Transverse colon (tissue), 4 donors: ENCODE data around the gene RABGAP1L.

Source experiments
- CTCF ChIP-seq, 5 experiments: fragments of 200-600 bp in 3 of 5; fragments of 450-650 bp in 2 of 5; sonication (generic) in 3 of 5; IDR thresholded peaks; 1 replicate in 2 of 5; 2 replicates in 3 of 5; pipeline ENCODE4 v1.5.1; 2016 to 2017; ENCODE audit warnings: antibody characterized with exemption in 5 of 5, inconsistent platforms in 3 of 5, mild to moderate bottlenecking in 2 of 5, moderate library complexity in 1 of 5
- POLR2A ChIP-seq: fragments of 450-650 bp; IDR thresholded peaks from one replicate; pipeline ENCODE4 v1.6.1; 2016; ENCODE audit warnings: antibody characterized with exemption, mild to moderate bottlenecking, moderate library complexity
- POLR2AphosphoS5 ChIP-seq, 3 donors: sonication (generic); formaldehyde crosslinking; IDR thresholded peaks; one replicate each; pipeline ENCODE4 v1.6.1; 2016; ENCODE audit warnings: antibody characterized with exemption in 3 of 3

DNA sequence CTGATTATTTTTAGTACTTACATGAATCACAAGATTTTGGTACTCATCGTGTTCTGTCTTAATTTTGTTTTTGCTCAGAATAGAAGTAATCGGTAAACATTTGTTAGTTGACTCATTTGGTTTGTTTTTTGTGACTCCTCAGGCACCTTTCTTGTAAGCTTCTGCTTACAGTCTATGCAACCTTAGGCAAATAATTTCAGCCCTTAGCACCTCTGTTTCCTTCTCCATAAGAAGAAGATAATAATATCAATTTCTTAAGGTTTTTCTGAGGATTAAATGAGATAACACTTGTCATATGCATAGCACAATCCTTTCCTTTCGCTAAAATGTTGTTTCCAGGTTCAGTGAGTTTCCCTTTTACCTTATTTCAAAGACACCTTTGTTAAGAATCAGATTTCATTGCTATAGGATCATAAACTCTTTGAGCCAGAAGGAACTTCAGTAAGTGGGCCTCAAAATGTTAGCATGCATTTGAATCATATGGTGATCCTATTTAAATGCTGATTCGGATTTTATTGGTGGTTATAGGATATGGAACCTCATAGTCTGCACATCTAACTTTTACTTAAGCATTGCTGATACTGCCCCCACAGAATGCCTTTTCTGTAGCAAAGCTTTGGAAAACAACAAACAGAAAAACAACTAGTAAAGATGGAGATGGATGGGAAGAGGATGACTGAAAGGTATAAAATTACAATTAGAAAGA, 567.7 kb downstream of the RABGAP1L start:
- no peak for TF ChIP-seq CTCF (IDR thresholded peaks at IDR 0.05)
- TF ChIP-seq POLR2AphosphoS5 (IDR thresholded peaks at IDR 0.05) = no peak
- TF ChIP-seq POLR2A = no peak
